OCI-LY1 (cell line): ENCODE measurements around the gene ZBTB45.

ENCODE experiments used
- EZH2 ChIP-seq: fragments of 200-600 bp; sonication (generic), shearing (Covaris generic); IDR thresholded peaks from 2 replicates; pipeline ENCODE4 v1.8.0; 2017; ENCODE audit warnings: borderline replicate concordance, mixed run types, mild to moderate bottlenecking, antibody characterized with exemption, low read length, moderate library complexity, mixed read lengths
- TF ChIP-seq, protein P1 (sequence below): fragments of 200-600 bp; sonication (generic), shearing (Covaris generic); IDR thresholded peaks from 2 replicates; pipeline ENCODE4 v1.5.1; 2017; ENCODE audit warnings: mild to moderate bottlenecking, antibody characterized with exemption, low read length, moderate library complexity, mixed read lengths

DNA sequence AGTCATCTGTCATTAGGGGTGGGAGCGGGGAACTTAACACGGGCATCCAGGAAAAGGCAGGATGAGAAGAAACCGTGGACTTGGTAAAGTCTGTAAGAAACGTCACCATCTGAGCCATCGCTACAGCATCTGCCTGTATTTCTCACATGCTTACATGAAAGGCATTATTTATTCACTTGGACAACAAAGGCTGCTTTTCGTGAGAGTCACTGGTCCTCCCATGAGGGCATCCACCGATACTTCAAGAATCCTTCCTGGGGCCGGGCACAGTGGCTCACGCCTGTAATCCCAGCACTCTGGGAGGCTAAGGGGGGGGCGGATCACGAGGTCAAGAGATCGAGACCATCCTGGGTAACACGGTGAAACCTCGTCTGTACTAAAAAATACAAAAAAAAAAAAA is 27.3 kb downstream of the ZBTB45 start:
- TF ChIP-seq, protein P1, sequence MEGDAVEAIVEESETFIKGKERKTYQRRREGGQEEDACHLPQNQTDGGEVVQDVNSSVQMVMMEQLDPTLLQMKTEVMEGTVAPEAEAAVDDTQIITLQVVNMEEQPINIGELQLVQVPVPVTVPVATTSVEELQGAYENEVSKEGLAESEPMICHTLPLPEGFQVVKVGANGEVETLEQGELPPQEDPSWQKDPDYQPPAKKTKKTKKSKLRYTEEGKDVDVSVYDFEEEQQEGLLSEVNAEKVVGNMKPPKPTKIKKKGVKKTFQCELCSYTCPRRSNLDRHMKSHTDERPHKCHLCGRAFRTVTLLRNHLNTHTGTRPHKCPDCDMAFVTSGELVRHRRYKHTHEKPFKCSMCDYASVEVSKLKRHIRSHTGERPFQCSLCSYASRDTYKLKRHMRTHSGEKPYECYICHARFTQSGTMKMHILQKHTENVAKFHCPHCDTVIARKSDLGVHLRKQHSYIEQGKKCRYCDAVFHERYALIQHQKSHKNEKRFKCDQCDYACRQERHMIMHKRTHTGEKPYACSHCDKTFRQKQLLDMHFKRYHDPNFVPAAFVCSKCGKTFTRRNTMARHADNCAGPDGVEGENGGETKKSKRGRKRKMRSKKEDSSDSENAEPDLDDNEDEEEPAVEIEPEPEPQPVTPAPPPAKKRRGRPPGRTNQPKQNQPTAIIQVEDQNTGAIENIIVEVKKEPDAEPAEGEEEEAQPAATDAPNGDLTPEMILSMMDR: no peak
- TF ChIP-seq EZH2: no peak
